ENCODE measurements around the gene FAM83E. TPM values are rescaled to one million over a fixed set of nuclear protein-coding genes. Genes with fewer than 3 reads are reported as not detected.

FAM83E gene
- total RNA-seq, 4 donors from 2014 or later, result 0.32 to 0.69 (median 0.37) TPM

DNA sequence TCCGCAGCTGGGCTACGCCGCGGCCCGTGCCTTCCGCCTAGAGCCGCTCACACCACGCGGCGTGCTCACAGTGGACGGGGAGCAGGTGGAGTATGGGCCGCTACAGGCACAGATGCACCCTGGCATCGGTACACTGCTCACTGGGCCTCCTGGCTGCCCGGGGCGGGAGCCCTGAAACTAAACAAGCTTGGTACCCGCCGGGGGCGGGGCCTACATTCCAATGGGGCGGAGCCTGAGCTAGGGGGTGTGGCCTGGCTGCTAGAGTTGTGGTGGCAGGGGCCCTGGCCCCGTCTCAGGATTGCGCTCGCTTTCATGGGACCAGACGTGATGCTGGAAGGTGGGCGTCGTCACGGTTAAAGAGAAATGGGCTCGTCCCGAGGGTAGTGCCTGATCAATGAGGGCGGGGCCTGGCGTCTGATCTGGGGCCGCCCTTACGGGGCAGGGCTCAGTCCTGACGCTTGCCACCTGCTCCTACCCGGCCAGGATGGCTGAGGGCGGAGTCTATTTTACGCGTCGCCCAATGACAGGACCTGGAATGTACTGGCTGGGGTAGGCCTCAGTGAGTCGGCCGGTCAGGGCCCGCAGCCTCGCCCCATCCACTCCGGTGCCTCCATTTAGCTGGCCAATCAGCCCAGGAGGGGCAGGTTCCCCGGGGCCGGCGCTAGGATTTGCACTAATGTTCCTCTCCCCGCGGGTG lies 14.9 kb upstream of the FAM83E start:
- no peak for DNase-seq (ENCODE audit: extremely low spot score)
- peaks cover 50 to 74% (median 70%) of the 10 kb centered on the region in 4 donors for H3K4me1 ChIP-seq

DNA sequence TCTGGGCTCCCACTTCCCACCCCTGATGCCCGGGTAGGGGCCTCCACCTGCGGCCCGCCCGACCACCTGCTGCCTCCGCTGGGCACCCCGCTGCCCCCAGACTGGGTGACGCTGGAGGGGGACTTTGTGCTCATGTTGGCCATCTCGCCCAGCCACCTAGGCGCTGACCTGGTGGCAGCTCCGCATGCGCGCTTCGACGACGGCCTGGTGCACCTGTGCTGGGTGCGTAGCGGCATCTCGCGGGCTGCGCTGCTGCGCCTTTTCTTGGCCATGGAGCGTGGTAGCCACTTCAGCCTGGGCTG lies 14.4 kb upstream of the FAM83E start:
- no peak overlapping the region for H3K4me3 ChIP-seq
- H3K27me3 ChIP-seq, result no peaks in the 10 kb centered on the region
- no peak for DNase-seq (ENCODE audit: extremely low spot score)
- 80% methylated on average over 22 of the region's 22 CpGs for WGBS
- no peak for TF ChIP-seq POLR2A (IDR thresholded peaks at IDR 0.05; ENCODE audit: low read depth)
- TF ChIP-seq EP300 (IDR thresholded peaks at IDR 0.05), result no peak
- TF ChIP-seq, protein P1, sequence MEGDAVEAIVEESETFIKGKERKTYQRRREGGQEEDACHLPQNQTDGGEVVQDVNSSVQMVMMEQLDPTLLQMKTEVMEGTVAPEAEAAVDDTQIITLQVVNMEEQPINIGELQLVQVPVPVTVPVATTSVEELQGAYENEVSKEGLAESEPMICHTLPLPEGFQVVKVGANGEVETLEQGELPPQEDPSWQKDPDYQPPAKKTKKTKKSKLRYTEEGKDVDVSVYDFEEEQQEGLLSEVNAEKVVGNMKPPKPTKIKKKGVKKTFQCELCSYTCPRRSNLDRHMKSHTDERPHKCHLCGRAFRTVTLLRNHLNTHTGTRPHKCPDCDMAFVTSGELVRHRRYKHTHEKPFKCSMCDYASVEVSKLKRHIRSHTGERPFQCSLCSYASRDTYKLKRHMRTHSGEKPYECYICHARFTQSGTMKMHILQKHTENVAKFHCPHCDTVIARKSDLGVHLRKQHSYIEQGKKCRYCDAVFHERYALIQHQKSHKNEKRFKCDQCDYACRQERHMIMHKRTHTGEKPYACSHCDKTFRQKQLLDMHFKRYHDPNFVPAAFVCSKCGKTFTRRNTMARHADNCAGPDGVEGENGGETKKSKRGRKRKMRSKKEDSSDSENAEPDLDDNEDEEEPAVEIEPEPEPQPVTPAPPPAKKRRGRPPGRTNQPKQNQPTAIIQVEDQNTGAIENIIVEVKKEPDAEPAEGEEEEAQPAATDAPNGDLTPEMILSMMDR (IDR thresholded peaks at IDR 0.05), result no peak
- TF ChIP-seq POLR2AphosphoS5 (IDR thresholded peaks at IDR 0.05), result no peak
- H3K4me1 ChIP-seq, result peaks cover 51 to 74% (median 70%) of the 10 kb centered on the region in 4 donors
- peak overlapping the region; percentile 78 to 100 (median 90) for H3K27ac ChIP-seq (replicated peaks in 1 of 4)
- H3K9me3 ChIP-seq, result no peaks in the 10 kb centered on the region
- peaks cover 0 to 61% (median 13%) of the 10 kb centered on the region in 4 donors for H3K36me3 ChIP-seq
- intact Hi-C loops (cut with DNase I), result no loop called here

More for the DNA sequence above, 14.9 kb upstream of the FAM83E start:
- H3K27ac ChIP-seq (replicated peaks in 1 of 4), result peak overlapping the region; percentile 78 to 100 (median 90)
- no peaks in the 10 kb centered on the region for H3K27me3 ChIP-seq
- peak overlapping the region in 3 of 4 donors; percentile 2 to 38 (median 8) for H3K4me3 ChIP-seq
- H3K9me3 ChIP-seq, result no peaks in the 10 kb centered on the region
- TF ChIP-seq POLR2AphosphoS5 (IDR thresholded peaks at IDR 0.05), result peak; percentile 16 to 28
- TF ChIP-seq POLR2A (IDR thresholded peaks at IDR 0.05; ENCODE audit: low read depth), result no peak
- no peak for TF ChIP-seq EP300 (IDR thresholded peaks at IDR 0.05)
- TF ChIP-seq, protein P1 (IDR thresholded peaks at IDR 0.05), result no peak
- peaks cover 0 to 61% (median 13%) of the 10 kb centered on the region in 4 donors for H3K36me3 ChIP-seq
- intact Hi-C loops (cut with DNase I), result no loop called here
- WGBS, result 23% methylated on average over 34 of the region's 48 CpGs

DNA sequence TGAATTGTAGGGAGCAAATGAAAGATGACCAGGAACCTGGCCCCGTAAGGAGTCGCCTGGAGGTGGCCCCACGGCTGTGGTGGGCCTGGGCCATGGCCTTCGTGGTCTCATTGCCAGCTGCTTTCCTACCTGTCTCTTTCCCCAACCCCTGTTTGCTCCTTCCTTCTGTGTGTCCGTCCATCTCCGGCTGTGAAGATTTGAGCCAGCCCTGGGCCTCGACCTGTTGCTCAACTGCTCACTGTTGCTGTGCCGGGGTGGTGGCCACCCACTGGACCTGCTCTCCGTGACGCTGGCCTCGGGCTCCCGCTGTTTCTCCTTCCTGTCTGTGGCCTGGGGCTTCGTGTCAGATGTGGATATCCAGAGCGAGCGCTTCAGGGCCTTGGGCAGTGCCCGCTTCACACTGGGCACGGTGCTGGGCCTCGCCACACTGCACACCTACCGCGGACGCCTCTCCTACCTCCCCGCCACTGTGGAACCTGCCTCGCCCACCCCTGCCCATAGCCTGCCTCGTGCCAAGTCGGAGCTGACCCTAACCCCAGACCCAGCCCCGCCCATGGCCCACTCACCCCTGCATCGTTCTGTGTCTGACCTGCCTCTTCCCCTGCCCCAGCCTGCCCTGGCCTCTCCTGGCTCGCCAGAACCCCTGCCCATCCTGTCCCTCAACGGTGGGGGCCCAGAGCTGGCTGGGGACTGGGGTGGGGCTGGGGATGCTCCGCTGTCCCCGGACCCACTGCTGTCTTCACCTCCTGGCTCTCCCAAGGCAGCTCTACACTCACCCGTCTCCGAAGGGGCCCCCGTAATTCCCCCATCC lies 13.8 kb upstream of the FAM83E start:
- H3K4me1 ChIP-seq, result peaks cover 48 to 71% (median 67%) of the 10 kb centered on the region in 4 donors
- no peak overlapping the region for H3K4me3 ChIP-seq
- intact Hi-C loops (cut with DNase I), result no loop called here
- H3K9me3 ChIP-seq, result no peaks in the 10 kb centered on the region
- 85% methylated on average over 15 of the region's 34 CpGs for WGBS
- H3K27me3 ChIP-seq, result no peaks in the 10 kb centered on the region
- no peak for DNase-seq (ENCODE audit: extremely low spot score)
- H3K27ac ChIP-seq (replicated peaks in 1 of 4), result peak overlapping the region; percentile 78 to 100 (median 90)
- TF ChIP-seq EP300 (IDR thresholded peaks at IDR 0.05) (no peak), POLR2AphosphoS5 (IDR thresholded peaks at IDR 0.05) (no peak), POLR2A (IDR thresholded peaks at IDR 0.05; ENCODE audit: low read depth) (no peak)
- TF ChIP-seq, protein P1 (IDR thresholded peaks at IDR 0.05), result no peak
- peaks cover 0 to 61% (median 13%) of the 10 kb centered on the region in 4 donors for H3K36me3 ChIP-seq

DNA sequence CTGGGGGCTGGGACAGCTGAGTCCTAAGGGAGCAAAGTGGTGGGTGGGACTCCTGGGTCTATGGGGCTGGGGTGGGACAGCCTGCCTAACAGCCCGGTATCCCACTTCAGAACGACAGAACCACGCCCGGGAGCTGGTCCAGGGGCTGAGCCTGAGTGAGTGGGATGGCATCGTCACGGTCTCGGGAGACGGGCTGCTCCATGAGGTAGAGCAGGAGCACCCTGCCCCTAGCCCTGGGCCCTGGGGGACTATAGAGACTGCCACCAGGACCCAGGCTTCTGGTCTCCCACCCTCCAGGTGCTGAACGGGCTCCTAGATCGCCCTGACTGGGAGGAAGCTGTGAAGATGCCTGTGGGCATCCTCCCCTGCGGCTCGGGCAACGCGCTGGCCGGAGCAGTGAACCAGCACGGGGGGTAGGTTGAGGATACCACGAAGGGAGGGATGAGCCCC lies 13.0 kb upstream of the FAM83E start:
- Histone ChIP-seq H3K4me1 (peaks cover 48 to 71% (median 67%) of the 10 kb centered on the region in 4 donors), H3K9me3 (no peaks in the 10 kb centered on the region), H3K36me3 (peaks cover 0 to 60% (median 13%) of the 10 kb centered on the region in 4 donors), H3K27ac (replicated peaks in 1 of 4) (peak overlapping the region; percentile 27 to 100 (median 88)), H3K4me3 (no peak overlapping the region), H3K27me3 (no peaks in the 10 kb centered on the region)
- no peak for DNase-seq (ENCODE audit: extremely low spot score)
- intact Hi-C loops (cut with DNase I), result no loop called here
- 84% methylated on average over 15 of the region's 17 CpGs for WGBS
- TF ChIP-seq POLR2A (IDR thresholded peaks at IDR 0.05; ENCODE audit: low read depth) (no peak), POLR2AphosphoS5 (IDR thresholded peaks at IDR 0.05) (no peak), EP300 (IDR thresholded peaks at IDR 0.05) (no peak)
- TF ChIP-seq, protein P1 (IDR thresholded peaks at IDR 0.05), result no peak
